PC-9 (cell line): ENCODE results near the gene COG5. TPM values are rescaled to one million over a fixed set of nuclear protein-coding genes. Genes with fewer than 3 reads are reported as not detected.

Source experiments
- BruUV-seq: library from RNA; stranded (reverse); fragments of 400-500 nt; replicated peaks from 2 replicates; lab custom pipeline; 2021; lab: Mats Ljungman, UMichigan
- CTCF ChIA-PET: fragments of 300-600 bp; sonication (Branson Sonifier 250); formaldehyde crosslinking; loops from one replicate; lab custom pipeline; 2022; ENCODE audit warnings: antibody characterized with exemption; lab: Charles Lee
- POLR2A ChIA-PET: fragments of 300-600 bp; sonication (Branson Sonifier 250); formaldehyde crosslinking; loops from one replicate; lab custom pipeline; 2022; ENCODE audit warnings: antibody characterized with exemption; ENCODE audit not compliant: unreplicated experiment; lab: Charles Lee
- DNase-seq, 2 experiments: peaks; one replicate each; pipeline versions ENCODE4 v3.0.0 to v3.0.0-alpha.2; 2015 to 2022; ENCODE audit warnings: mixed read lengths in 1 of 2
- H2AFZ ChIP-seq: fragments of 200-600 bp; sonication (generic); 2 replicates; pipeline ENCODE4 v1.8.1; 2017; ENCODE audit warnings: antibody characterized with exemption
- H3F3A ChIP-seq: fragments of 200-600 bp; sonication (generic); 2 replicates; pipeline ENCODE4 v1.8.1; 2017; ENCODE audit warnings: antibody characterized with exemption, mild to moderate bottlenecking, low read depth; ENCODE audit not compliant: insufficient read depth
- H3K27ac ChIP-seq: fragments of 200-600 bp; sonication (generic); 2 replicates; pipeline ENCODE4 v1.6.1; 2016; ENCODE audit warnings: mixed run types
- H3K27me3 ChIP-seq: fragments of 200-600 bp; sonication (generic); 2 replicates; pipeline ENCODE4 v1.6.1; 2016; ENCODE audit warnings: low read depth, mixed run types; ENCODE audit not compliant: insufficient read depth
- H3K36me3 ChIP-seq: fragments of 200-600 bp; sonication (generic); 2 replicates; pipeline ENCODE4 v1.6.1; 2016; ENCODE audit warnings: low read depth, mixed run types
- H3K4me1 ChIP-seq: fragments of 200-600 bp; sonication (generic); replicated peaks from 2 replicates; pipeline ENCODE4 v1.6.1; 2016; ENCODE audit warnings: mixed run types; ENCODE audit not compliant: insufficient read depth
- H3K4me2 ChIP-seq: fragments of 200-600 bp; sonication (generic); 2 replicates; pipeline ENCODE4 v1.6.1; 2017; ENCODE audit warnings: mixed run types
- H3K4me3 ChIP-seq: fragments of 200-600 bp; sonication (generic); 2 replicates; pipeline ENCODE4 v1.6.1; 2016; ENCODE audit warnings: mixed run types
- H3K79me2 ChIP-seq: fragments of 200-600 bp; sonication (generic); 2 replicates; pipeline ENCODE4 v1.6.1; 2017; ENCODE audit warnings: low read depth, mixed run types
- H3K9me2 ChIP-seq: fragments of 200-600 bp; sonication (generic); 2 replicates; pipeline ENCODE4 v1.8.1; 2017; ENCODE audit warnings: mild to moderate bottlenecking; ENCODE audit not compliant: insufficient read depth
- H3K9me3 ChIP-seq: fragments of 200-600 bp; sonication (generic); 2 replicates; pipeline ENCODE4 v1.8.1; 2016; ENCODE audit warnings: low read depth; ENCODE audit not compliant: insufficient read depth
- H4K20me1 ChIP-seq: fragments of 200-600 bp; sonication (generic); 2 replicates; pipeline ENCODE4 v1.8.1; 2017; ENCODE audit not compliant: insufficient read depth
- CTCF ChIP-seq: fragments of 200-600 bp; sonication (generic); conservative IDR thresholded peaks from 2 replicates; pipeline ENCODE4 v1.6.1; 2017; ENCODE audit warnings: mixed run types, antibody characterized with exemption, mild to moderate bottlenecking, moderate library complexity
- EZH2 ChIP-seq: fragments of 200-600 bp; sonication (generic); IDR thresholded peaks from 2 replicates; pipeline ENCODE4 v1.8.0; 2017; ENCODE audit warnings: antibody characterized with exemption, low read depth
- intact Hi-C: fragments of 100-400 bp; cut with micrococcal nuclease; formaldehyde crosslinking; loops from one replicate; pipeline ENCODE4 v1.10.0; 2022; ENCODE audit not compliant: unreplicated experiment
- total RNA-seq: library from RNA; stranded (reverse); gene quantifications from 2 replicates; pipeline ENCODE4 v1.2.3, GENCODE V29; 2021

The COG5 gene
- total RNA-seq, 1 experiment from 2014 or later: 43.5 TPM

DNA sequence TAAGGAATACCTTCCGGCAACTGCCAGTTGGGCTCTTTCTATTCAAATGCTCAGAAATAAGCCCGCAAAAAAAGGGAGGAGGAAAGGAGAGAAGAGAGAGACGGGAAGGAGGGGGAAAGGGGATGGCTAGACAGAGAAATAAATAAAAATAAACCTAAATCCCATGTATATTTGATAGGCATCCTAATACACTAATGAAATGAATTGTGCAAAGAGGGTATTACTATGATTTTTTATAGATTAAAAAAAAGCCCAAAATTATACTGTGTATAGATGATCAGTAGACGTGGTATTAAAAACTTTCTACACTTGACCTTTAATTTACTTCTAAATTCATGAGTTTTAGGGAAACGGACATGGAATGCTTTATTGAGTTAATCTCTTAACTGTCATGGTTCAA lies 305.0 kb downstream of the COG5 start:
- CTCF ChIA-PET: no interaction called here
- TF ChIP-seq CTCF (no peak), EZH2 (no peak)
- Histone ChIP-seq H3K4me2 (no peak overlapping the region), H3K36me3 (no peaks in the 10 kb centered on the region), H3F3A (no peaks in the 10 kb centered on the region), H3K4me1 (no peaks in the 10 kb centered on the region), H3K4me3 (no peak overlapping the region), H2AFZ (no peak overlapping the region), H3K27ac (no peak overlapping the region), H3K79me2 (no peaks in the 10 kb centered on the region), H3K27me3 (no peaks in the 10 kb centered on the region), H3K9me2 (no peaks in the 10 kb centered on the region), H4K20me1 (peaks cover 3% of the 10 kb centered on the region; the same call in 1 of the 2 replicates), H3K9me3 (no peaks in the 10 kb centered on the region)
- DNase-seq: no peak
- no TSS peak for BruUV-seq
- POLR2A ChIA-PET: no interaction called here
- intact Hi-C loops: no loop called here

- ChIA-PET CTCF (no interaction called here), POLR2A (no interaction called here)
- no peaks in the 10 kb centered on the region for H3K79me2 ChIP-seq
- H2AFZ ChIP-seq: no peak overlapping the region
- no peaks in the 10 kb centered on the region for H3K4me1 ChIP-seq
- H3K4me3 ChIP-seq: no peak overlapping the region
- no peaks in the 10 kb centered on the region for H3F3A ChIP-seq
- no peaks in the 10 kb centered on the region for H3K36me3 ChIP-seq
- BruUV-seq: no TSS peak
- H3K9me2 ChIP-seq: no peaks in the 10 kb centered on the region
- no peak overlapping the region for H3K27ac ChIP-seq
- no peak for DNase-seq
- no peaks in the 10 kb centered on the region for H3K27me3 ChIP-seq
- H4K20me1 ChIP-seq: no peaks in the 10 kb centered on the region
- no peak overlapping the region for H3K4me2 ChIP-seq
- TF ChIP-seq CTCF: no peak
- TF ChIP-seq EZH2: no peak
- no peaks in the 10 kb centered on the region for H3K9me3 ChIP-seq
- intact Hi-C loops: no loop called here
Observed at GRCh38 chr7:107255602-107256001, 308.1 kb downstream of the COG5 start.

DNA sequence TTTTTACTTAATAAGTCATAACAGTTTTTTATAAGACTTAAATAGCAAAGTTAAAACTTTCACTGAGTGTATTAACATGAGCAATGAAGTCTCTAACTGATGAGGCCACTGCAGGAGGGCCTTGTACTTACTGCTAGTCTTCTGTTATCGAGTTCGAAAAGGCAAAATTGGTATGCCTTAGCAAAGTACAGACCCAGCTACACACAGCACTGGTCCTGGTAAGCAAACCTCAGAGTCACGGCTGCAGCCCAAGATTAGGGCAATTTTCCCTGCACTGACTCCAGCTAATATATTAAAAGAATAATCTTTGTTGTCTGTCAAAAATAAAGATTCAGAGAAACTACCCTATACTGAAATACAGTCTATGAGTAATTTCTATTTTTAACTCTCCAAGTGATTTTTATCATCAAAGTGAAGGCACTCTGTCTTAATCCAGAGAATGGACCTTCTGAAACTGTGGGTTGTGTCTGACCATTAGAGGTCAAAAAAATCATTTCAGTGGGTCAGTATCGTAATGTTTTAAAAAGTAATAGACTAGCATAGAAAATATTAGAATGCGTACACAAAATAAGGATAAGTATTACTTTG lies 309.2 kb downstream of the COG5 start:
- CTCF ChIA-PET: no interaction called here
- no peaks in the 10 kb centered on the region for H3K36me3 ChIP-seq
- no peaks in the 10 kb centered on the region for H3K9me2 ChIP-seq
- H3K27me3 ChIP-seq: no peaks in the 10 kb centered on the region
- no peak overlapping the region for H3K27ac ChIP-seq
- H3K4me2 ChIP-seq: no peak overlapping the region
- intact Hi-C loops: no loop called here
- peaks cover 3% of the 10 kb centered on the region; the same call in 1 of the 2 replicates for H4K20me1 ChIP-seq
- H3K4me3 ChIP-seq: no peak overlapping the region
- H3F3A ChIP-seq: no peaks in the 10 kb centered on the region
- no peaks in the 10 kb centered on the region for H3K79me2 ChIP-seq
- H2AFZ ChIP-seq: no peak overlapping the region
- H3K4me1 ChIP-seq: no peaks in the 10 kb centered on the region
- no peaks in the 10 kb centered on the region for H3K9me3 ChIP-seq
- no TSS peak for BruUV-seq
- POLR2A ChIA-PET: no interaction called here
- TF ChIP-seq EZH2: no peak
- no peak for TF ChIP-seq CTCF
- DNase-seq: no peak
